GM12892 (cell line): ENCODE measurements around the gene TLE3.

ENCODE experiments used
- POLR2A ChIP-seq: IDR thresholded peaks from 2 replicates; pipeline ENCODE4 v1.6.1; 2011; ENCODE audit warnings: low read depth, low read length, control low read depth
- POLR2AphosphoS5 ChIP-seq: IDR thresholded peaks from 2 replicates; pipeline ENCODE4 v1.6.1; 2011; ENCODE audit warnings: low read depth, low read length, control low read depth
- TAF1 ChIP-seq: IDR thresholded peaks from 2 replicates; pipeline ENCODE4 v1.6.1; 2011; ENCODE audit warnings: low read depth, mild to moderate bottlenecking, control low read depth, low read length, borderline replicate concordance

- TF ChIP-seq POLR2A (no peak), POLR2AphosphoS5 (no peak), TAF1 (no peak)
Measured at GRCh38 chr15:70101459-70102113, 3.9 kb upstream of the TLE3 start.
